Aorta (tissue), 5 donors: ENCODE measurements around the gene DENND1A. TPM values are rescaled to one million over a fixed set of nuclear protein-coding genes. Genes with fewer than 3 reads are reported as not detected.
"Not testable (repeated sequence)": the region's sequence is repeated elsewhere in the genome, so short reads cannot be mapped to it uniquely, and the experiment has no call there.

Experiments used
- ATAC-seq: fragments of 200-7000 bp; cut with Tn5 transposase; one replicate; pipeline ENCODE4 v1.9.1; 2022; ENCODE audit warnings: moderate library complexity; ENCODE audit not compliant: low FRiP score
- DNase-seq, 2 donors: peaks; one replicate each; pipeline ENCODE4 v3.0.0-alpha.2; 2020
- H3K27ac ChIP-seq, 2 donors: one replicate each; pipeline ENCODE4 v1.5.1; 2013; ENCODE audit warnings: low read length in 2 of 2, mild to moderate bottlenecking in 2 of 2, moderate library complexity in 2 of 2, control low read depth in 1 of 2, inconsistent platforms in 1 of 2, low read depth in 1 of 2
- H3K27me3 ChIP-seq, 2 donors: one replicate each; pipeline ENCODE4 v1.6.1; 2013; ENCODE audit warnings: control low read depth in 1 of 2, low read length in 1 of 2, mild to moderate bottlenecking in 1 of 2, moderate library complexity in 1 of 2; ENCODE audit not compliant: insufficient read depth in 2 of 2, control insufficient read depth in 1 of 2
- H3K36me3 ChIP-seq, 2 donors: one replicate each; pipeline ENCODE4 v1.6.1; 2013; ENCODE audit warnings: control low read depth in 1 of 2, low read length in 1 of 2, mild to moderate bottlenecking in 1 of 2; ENCODE audit not compliant: insufficient read depth in 2 of 2, control insufficient read depth in 1 of 2
- H3K4me1 ChIP-seq, 2 donors: one replicate each; pipeline ENCODE4 v1.6.1; 2013; ENCODE audit warnings: low read length in 2 of 2, control low read depth in 1 of 2, mild to moderate bottlenecking in 1 of 2, moderate library complexity in 1 of 2; ENCODE audit not compliant: insufficient read depth in 2 of 2, control insufficient read depth in 1 of 2
- H3K4me3 ChIP-seq, 2 donors: one replicate each; pipeline ENCODE4 v1.5.1; 2013; ENCODE audit warnings: low read length in 2 of 2, control low read depth in 1 of 2, mild to moderate bottlenecking in 1 of 2
- H3K9me3 ChIP-seq: one replicate; pipeline ENCODE4 v1.6.1; 2013; ENCODE audit warnings: mild to moderate bottlenecking, low read length; ENCODE audit not compliant: control insufficient read depth
- WGBS, 2 donors: extraction: QIAGEN DNeasy Blood & Tissue Kit; methylation state at CpG; one replicate each; pipeline ENCODE4 v1.1.7; 2013; 5-methylcytosine and 5-hydroxymethylcytosine counted together
- intact Hi-C, 2 donors: fragments of 100-400 bp; cut with DNase I; formaldehyde crosslinking; loops; one replicate each; pipeline versions ENCODE4 v1.14.2 to v1.15.0; 2022
- long read RNA-seq, 2 donors: library from polyadenylated mRNA; unstranded; transcript quantifications; one replicate each; pipeline ENCODE4 v2.0.0, GENCODE V29; 2020 to 2021
- polyA plus RNA-seq, 2 donors: library from polyadenylated mRNA; stranded (reverse); fragments of 200-250 nt; gene quantifications; one replicate each; pipeline ENCODE4 v1.2.3, GENCODE V29; 2013
- total RNA-seq, 2 donors: library from RNA; stranded (reverse); fragmentation: NEBNext Ultra II Directional; extraction: Animal tissue kit (Norgen Biotek cat#: 25700); gene quantifications; one replicate each; pipeline ENCODE4 v1.2.1, GENCODE V29; 2021
- donor health status: healthy with polysubstance abuse.
- donor health status: Bipolar disorder and iron deficiency.
- donor health status: DM: no; HTN: no; CAD: no.
- donor health status: DM: no; HTN: no; CAD: no.
- donor health status: DM: yes; HTN: yes; CAD: no.

DENND1A gene, protein sequence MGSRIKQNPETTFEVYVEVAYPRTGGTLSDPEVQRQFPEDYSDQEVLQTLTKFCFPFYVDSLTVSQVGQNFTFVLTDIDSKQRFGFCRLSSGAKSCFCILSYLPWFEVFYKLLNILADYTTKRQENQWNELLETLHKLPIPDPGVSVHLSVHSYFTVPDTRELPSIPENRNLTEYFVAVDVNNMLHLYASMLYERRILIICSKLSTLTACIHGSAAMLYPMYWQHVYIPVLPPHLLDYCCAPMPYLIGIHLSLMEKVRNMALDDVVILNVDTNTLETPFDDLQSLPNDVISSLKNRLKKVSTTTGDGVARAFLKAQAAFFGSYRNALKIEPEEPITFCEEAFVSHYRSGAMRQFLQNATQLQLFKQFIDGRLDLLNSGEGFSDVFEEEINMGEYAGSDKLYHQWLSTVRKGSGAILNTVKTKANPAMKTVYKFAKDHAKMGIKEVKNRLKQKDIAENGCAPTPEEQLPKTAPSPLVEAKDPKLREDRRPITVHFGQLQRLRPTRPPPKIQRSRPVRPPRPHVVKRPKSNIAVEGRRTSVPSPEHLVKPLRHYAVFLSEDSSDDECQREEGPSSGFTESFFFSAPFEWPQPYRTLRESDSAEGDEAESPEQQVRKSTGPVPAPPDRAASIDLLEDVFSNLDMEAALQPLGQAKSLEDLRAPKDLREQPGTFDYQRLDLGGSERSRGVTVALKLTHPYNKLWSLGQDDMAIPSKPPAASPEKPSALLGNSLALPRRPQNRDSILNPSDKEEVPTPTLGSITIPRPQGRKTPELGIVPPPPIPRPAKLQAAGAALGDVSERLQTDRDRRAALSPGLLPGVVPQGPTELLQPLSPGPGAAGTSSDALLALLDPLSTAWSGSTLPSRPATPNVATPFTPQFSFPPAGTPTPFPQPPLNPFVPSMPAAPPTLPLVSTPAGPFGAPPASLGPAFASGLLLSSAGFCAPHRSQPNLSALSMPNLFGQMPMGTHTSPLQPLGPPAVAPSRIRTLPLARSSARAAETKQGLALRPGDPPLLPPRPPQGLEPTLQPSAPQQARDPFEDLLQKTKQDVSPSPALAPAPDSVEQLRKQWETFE
- total RNA-seq (10 to 100 TPM; 22.5 to 31.4 TPM), polyA plus RNA-seq (1 to 10 TPM; 6.9 to 8.2 TPM)
- long read RNA-seq, donor 1, partial matches to known transcripts: 0 of 46 reads
- long read RNA-seq, donor 1, other reads (novel, unspliced or antisense): 46 of 46 reads
- long read RNA-seq, donor 2, partial matches to known transcripts: 2 of 33 reads
- long read RNA-seq, donor 2, other reads (novel, unspliced or antisense): 31 of 33 reads

GRCh38 chr9:123929870-123930831 is at the start of gene DENND1A:
Gene DENND1A (minus strand): TSS chr9:123930126. CDS start chr9:123929905, 221 bp downstream.
- no peaks in the 10 kb centered on the region for H3K9me3 ChIP-seq
- ATAC-seq (peak; percentile 95), DNase-seq (peak; percentile 95 to 97)
- no peak within 1 kb of the TSS for H3K27ac ChIP-seq
- 6 to 11% methylated on average over 52 to 83 of the region's 83 CpGs for WGBS, 2 donors
- no peaks in the 10 kb centered on the region for H3K27me3 ChIP-seq
- H3K36me3 ChIP-seq: no peaks in the 10 kb centered on the region
- H3K4me3 ChIP-seq: peak within 1 kb of the TSS; percentile 92 to 95
- no peaks in the 10 kb centered on the region for H3K4me1 ChIP-seq
- intact Hi-C loops: no loop called here

DNA sequence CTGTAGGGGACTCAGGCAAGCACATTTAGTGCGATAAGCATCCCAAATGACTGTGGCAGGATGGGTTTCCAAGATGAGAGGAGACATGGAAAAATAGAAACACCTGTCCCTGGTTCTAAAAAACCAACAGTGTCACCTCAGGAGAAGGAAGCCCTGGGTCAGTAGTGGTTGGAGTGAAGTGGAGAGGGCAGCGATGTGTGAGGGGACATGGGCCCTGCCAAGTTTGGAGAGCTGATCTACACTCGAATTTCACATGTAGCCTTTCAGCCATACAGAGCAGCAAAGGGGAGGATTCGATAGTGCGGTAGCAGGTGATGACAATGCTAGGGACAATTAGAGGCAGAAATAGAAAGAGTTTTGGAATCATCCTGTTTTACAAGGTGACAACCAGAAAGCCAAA is 49.1 kb upstream of the DENND1A start:
- Histone ChIP-seq H3K27ac (no peak overlapping the region), H3K9me3 (no peaks in the 10 kb centered on the region), H3K4me1 (no peaks in the 10 kb centered on the region), H3K4me3 (no peak overlapping the region), H3K36me3 (no peaks in the 10 kb centered on the region), H3K27me3 (peaks cover 0 to 2% of the 10 kb centered on the region in 2 donors)
- ATAC-seq (no peak), DNase-seq (no peak)
- intact Hi-C loops: no loop called here
- 82% methylated on average over 4 of the region's 5 CpGs for WGBS, 2 donors

- WGBS, 2 donors: 86% methylated on average over 5 of the region's 9 CpGs; no CpG with 5 or more reads in 1 of the 2 donors
- H3K4me3 ChIP-seq, intact Hi-C loops, H3K27ac ChIP-seq, H3K4me1 ChIP-seq, ATAC-seq, H3K27me3 ChIP-seq, H3K36me3 ChIP-seq, H3K9me3 ChIP-seq: not testable (repeated sequence)
- DNase-seq: peak in 1 of 2 donors; percentile 9
Measured at GRCh38 chr9:123976579-123976978, 46.7 kb upstream of the DENND1A start.

GRCh38 chr9:123975871-123976270 is 45.9 kb upstream of the DENND1A start:
- intact Hi-C loops: no loop called here
- Histone ChIP-seq H3K4me3 (no peak overlapping the region), H3K27ac (no peak overlapping the region), H3K36me3 (no peaks in the 10 kb centered on the region), H3K9me3 (no peaks in the 10 kb centered on the region), H3K27me3 (no peaks in the 10 kb centered on the region), H3K4me1 (no peaks in the 10 kb centered on the region)
- no peak for ATAC-seq
- WGBS, 2 donors: 35 to 36% methylated on average over 3 of the region's 3 CpGs
- no peak for DNase-seq

GRCh38 chr9:123974471-123974870 is 44.5 kb upstream of the DENND1A start:
- DNase-seq: no peak
- intact Hi-C loops: no loop called here
- no peak for ATAC-seq
- H3K27me3 ChIP-seq: no peaks in the 10 kb centered on the region
- no peak overlapping the region for H3K27ac ChIP-seq
- no peaks in the 10 kb centered on the region for H3K9me3 ChIP-seq
- H3K36me3 ChIP-seq: no peaks in the 10 kb centered on the region
- no peaks in the 10 kb centered on the region for H3K4me1 ChIP-seq
- no peak overlapping the region for H3K4me3 ChIP-seq
- WGBS, 2 donors: 75 to 79% methylated on average over 12 of the region's 12 CpGs

GRCh38 chr9:123973590-123974223 is 43.8 kb upstream of the DENND1A start:
- H3K9me3 ChIP-seq: no peaks in the 10 kb centered on the region
- no peaks in the 10 kb centered on the region for H3K4me1 ChIP-seq
- H3K4me3 ChIP-seq: no peak overlapping the region
- ATAC-seq (no peak), DNase-seq (no peak)
- H3K27ac ChIP-seq: no peak overlapping the region
- intact Hi-C loops: no loop called here
- 86 to 94% methylated on average over 9 of the region's 9 CpGs for WGBS, 2 donors
- H3K27me3 ChIP-seq: no peaks in the 10 kb centered on the region
- no peaks in the 10 kb centered on the region for H3K36me3 ChIP-seq

- Histone ChIP-seq H3K27me3 (no peaks in the 10 kb centered on the region), H3K27ac (no peak overlapping the region), H3K4me3 (no peak overlapping the region), H3K4me1 (no peaks in the 10 kb centered on the region), H3K36me3 (no peaks in the 10 kb centered on the region), H3K9me3 (no peaks in the 10 kb centered on the region)
- ATAC-seq: no peak
- DNase-seq: no peak
- WGBS, 2 donors: 97% methylated on average over 8 of the region's 8 CpGs
- intact Hi-C loops: no loop called here
Measured at GRCh38 chr9:123972618-123973017, 42.7 kb upstream of the DENND1A start.
